ENCODE results near the gene GEMIN4.

Gene GEMIN4

GRCh38 chr17:781805-782731 is 30.0 kb upstream of the GEMIN4 start, which contains the start of the genes GLOD4 and MRM3 (continued):
- TF ChIP-seq ZNF362 (tag by site-specific recombination; IDR thresholded peaks at IDR 0.05) (no peak), SCRT2 (tag by site-specific recombination; IDR thresholded peaks at IDR 0.05) (peak; percentile 68), PATZ1 (tag by site-specific recombination; IDR thresholded peaks at IDR 0.05) (peak; percentile 43; the same call in 1 of the 2 replicates), SP2 (tag by site-specific recombination; IDR thresholded peaks at IDR 0.05) (peak; percentile 67), INSM2 (tag by site-specific recombination; IDR thresholded peaks at IDR 0.05) (peak; percentile 56), ZNF24 (tag by site-specific recombination; IDR thresholded peaks at IDR 0.05) (peak; percentile 71; the same call in 1 of the 2 replicates), GLIS1 (tag by site-specific recombination; IDR thresholded peaks at IDR 0.05) (peak; percentile 42; the same call in 1 of the 2 replicates), ZEB2 (tag by site-specific recombination; IDR thresholded peaks at IDR 0.05) (peak; percentile 91), GLI4 (tag by site-specific recombination; IDR thresholded peaks at IDR 0.05) (peak; percentile 23; the same call in 1 of the 2 replicates), KLF7 (tag by site-specific recombination; IDR thresholded peaks at IDR 0.05; ENCODE audit: borderline replicate concordance) (peak; percentile 84; the same call in 1 of the 2 replicates), ZNF214 (tag by site-specific recombination; IDR thresholded peaks at IDR 0.05; ENCODE audit: borderline replicate concordance) (no peak), ZNF221 (tag by site-specific recombination; IDR thresholded peaks at IDR 0.05; ENCODE audit: borderline replicate concordance) (no peak), ZNF785 (tag by site-specific recombination; IDR thresholded peaks at IDR 0.05) (0 out of 2 replicates have a peak, but pooled peaks have one; percentile 71), PRDM4 (tag by site-specific recombination; IDR thresholded peaks at IDR 0.05) (peak; percentile 40; the same call in 1 of the 2 replicates), KLF1 (tag by site-specific recombination; IDR thresholded peaks at IDR 0.05) (peak; percentile 74), HOXD13 (CRISPR knock-in tag; IDR thresholded peaks at IDR 0.05; ENCODE audit: borderline replicate concordance) (0 out of 2 replicates have a peak, but pooled peaks have one; percentile 8), ZNF311 (tag by site-specific recombination; IDR thresholded peaks at IDR 0.05; ENCODE audit: borderline replicate concordance) (no peak), SP3 (tag by site-specific recombination; IDR thresholded peaks at IDR 0.05) (peak; percentile 87), ZNF16 (tag by site-specific recombination; IDR thresholded peaks at IDR 0.05; ENCODE audit: low read depth) (no peak; the same call in 1 of the 2 replicates), ZBTB1 (tag by site-specific recombination; IDR thresholded peaks at IDR 0.05) (0 out of 2 replicates have a peak, but pooled peaks have one; percentile 9), ZNF660 (tag by site-specific recombination; IDR thresholded peaks at IDR 0.05) (peak; percentile 67)
- TF ChIP-seq, protein P1, sequence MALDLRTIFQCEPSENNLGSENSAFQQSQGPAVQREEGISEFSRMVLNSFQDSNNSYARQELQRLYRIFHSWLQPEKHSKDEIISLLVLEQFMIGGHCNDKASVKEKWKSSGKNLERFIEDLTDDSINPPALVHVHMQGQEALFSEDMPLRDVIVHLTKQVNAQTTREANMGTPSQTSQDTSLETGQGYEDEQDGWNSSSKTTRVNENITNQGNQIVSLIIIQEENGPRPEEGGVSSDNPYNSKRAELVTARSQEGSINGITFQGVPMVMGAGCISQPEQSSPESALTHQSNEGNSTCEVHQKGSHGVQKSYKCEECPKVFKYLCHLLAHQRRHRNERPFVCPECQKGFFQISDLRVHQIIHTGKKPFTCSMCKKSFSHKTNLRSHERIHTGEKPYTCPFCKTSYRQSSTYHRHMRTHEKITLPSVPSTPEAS (tag by site-specific recombination; IDR thresholded peaks at IDR 0.05) = 0 out of 2 replicates have a peak, but pooled peaks have one; percentile 41
- TF ChIP-seq, protein P2, sequence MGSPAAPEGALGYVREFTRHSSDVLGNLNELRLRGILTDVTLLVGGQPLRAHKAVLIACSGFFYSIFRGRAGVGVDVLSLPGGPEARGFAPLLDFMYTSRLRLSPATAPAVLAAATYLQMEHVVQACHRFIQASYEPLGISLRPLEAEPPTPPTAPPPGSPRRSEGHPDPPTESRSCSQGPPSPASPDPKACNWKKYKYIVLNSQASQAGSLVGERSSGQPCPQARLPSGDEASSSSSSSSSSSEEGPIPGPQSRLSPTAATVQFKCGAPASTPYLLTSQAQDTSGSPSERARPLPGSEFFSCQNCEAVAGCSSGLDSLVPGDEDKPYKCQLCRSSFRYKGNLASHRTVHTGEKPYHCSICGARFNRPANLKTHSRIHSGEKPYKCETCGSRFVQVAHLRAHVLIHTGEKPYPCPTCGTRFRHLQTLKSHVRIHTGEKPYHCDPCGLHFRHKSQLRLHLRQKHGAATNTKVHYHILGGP (tag by site-specific recombination; IDR thresholded peaks at IDR 0.05) = peak; percentile 33; the same call in 1 of the 2 replicates
- TF ChIP-seq, protein P3, sequence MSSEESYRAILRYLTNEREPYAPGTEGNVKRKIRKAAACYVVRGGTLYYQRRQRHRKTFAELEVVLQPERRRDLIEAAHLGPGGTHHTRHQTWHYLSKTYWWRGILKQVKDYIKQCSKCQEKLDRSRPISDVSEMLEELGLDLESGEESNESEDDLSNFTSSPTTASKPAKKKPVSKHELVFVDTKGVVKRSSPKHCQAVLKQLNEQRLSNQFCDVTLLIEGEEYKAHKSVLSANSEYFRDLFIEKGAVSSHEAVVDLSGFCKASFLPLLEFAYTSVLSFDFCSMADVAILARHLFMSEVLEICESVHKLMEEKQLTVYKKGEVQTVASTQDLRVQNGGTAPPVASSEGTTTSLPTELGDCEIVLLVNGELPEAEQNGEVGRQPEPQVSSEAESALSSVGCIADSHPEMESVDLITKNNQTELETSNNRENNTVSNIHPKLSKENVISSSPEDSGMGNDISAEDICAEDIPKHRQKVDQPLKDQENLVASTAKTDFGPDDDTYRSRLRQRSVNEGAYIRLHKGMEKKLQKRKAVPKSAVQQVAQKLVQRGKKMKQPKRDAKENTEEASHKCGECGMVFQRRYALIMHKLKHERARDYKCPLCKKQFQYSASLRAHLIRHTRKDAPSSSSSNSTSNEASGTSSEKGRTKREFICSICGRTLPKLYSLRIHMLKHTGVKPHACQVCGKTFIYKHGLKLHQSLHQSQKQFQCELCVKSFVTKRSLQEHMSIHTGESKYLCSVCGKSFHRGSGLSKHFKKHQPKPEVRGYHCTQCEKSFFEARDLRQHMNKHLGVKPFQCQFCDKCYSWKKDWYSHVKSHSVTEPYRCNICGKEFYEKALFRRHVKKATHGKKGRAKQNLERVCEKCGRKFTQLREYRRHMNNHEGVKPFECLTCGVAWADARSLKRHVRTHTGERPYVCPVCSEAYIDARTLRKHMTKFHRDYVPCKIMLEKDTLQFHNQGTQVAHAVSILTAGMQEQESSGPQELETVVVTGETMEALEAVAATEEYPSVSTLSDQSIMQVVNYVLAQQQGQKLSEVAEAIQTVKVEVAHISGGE (tag by site-specific recombination; conservative IDR thresholded peaks at IDR 0.05; ENCODE audit: low read depth) = peak; percentile 20; the same call in 1 of the 2 replicates
